GM15510 (cell line): Measurements from ENCODE around the gene KRT84.

Experiments used
- POLR2A ChIP-seq: IDR thresholded peaks from 3 replicates; pipeline ENCODE4 v1.6.1; 2011; ENCODE audit warnings: borderline replicate concordance; ENCODE audit not compliant: insufficient read length; ENCODE audit errors: extremely low read depth

The KRT84 gene

DNA sequence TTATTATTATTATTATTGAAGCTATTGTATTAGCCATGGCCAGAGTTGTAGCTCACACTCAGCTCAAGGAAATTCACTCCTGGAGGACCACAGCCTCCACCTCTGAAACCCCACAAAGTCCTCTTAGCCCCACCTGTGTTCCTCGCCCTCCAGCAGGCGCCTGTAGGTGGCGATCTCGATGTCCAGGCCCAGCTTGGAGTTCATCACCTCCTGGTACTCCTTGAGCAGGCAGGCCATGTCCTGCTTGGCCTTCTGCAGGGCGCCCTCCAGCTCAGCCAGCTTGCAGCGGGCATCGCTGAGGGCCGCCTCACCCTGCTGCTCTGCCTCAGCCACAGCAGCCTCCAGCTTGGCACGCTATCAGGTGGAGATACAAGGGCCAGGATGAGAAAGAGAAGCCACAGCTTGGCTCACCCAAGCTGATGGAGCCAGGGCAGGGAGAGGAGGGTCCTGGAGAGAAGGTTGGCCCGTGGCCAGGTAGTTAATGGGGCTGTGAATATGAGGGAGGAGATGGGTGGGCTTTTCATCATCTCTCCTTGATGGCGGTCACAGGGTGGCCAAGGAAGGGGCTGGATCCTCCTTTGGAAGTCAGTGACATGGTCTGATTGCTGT lies 23.2 kb downstream of the KRT84 start:
- TF ChIP-seq POLR2A = no peak

DNA sequence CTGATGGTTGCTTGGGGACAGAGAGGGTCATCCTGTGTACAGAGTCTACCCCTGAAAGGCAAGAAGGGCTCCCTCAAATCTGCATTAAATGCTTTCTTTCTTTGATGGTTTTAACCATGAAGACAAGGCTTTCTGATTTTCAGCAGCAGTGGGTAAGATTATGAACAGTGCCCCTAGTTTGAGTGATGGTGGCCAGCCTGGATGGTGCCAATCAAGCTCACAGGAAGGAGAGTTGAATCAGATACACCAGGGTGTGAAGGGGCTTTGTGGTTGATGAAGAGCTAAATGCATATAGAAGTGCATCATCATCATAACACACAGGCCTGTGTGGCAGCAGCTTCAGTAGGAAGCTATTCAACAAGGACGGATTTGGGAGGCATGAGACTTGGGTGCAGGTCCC lies 23.9 kb downstream of the KRT84 start:
- no peak for TF ChIP-seq POLR2A

DNA sequence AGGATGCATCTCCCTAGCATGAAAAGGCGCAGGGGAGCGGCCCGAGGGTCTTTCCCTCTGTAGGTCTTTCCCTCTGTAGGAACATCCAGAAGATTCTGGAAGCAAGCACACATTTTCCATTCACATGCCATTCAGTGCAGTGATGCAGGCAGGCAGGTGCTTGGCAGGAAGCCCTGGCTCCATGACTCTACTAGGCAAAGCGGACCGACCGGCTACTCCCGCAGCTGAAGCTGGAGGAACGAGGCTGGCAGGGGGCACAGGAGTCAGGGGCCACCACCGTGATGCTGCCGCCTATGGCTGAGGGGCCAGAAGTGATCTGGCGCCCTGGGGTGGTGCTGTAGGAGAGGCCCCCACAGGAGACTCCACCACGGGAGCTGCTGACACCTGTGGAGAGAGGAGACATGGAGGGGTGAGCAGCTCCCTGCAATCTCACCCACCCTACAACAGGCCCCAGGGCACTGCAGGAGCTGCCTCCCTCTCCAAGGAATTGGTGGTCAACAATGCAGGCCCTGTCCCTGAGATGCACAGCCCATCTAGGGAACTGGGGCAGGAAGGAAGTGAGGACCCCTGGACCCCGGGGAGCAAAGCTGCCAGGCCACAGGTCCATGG lies 24.7 kb downstream of the KRT84 start:
- TF ChIP-seq POLR2A = no peak

DNA sequence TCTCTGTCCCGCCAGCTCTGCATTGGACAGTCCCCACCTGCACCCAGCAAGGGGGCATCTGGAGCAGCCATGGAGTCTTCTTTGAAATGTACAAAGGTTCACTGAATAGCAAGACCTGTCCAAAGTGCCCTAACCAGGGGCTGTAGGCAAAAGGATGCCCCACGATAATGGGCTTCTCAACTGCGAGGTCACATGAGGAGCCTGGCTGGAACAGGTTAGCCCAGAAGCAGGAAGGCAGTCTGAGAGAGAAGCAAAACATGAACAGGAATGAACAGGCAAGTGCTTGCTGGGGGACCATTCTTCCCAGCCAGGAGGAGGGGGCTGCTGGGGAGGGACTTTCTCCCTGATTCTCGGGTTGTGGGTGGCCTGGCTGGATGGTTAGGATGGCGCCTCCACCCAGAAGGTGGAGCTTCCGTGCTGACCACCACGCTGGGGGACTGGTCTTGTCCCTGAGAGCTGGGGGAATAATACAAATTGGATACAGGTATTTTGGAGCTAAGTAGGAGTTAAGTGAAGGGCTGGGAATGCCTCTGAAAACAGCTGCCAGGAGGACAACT lies 25.3 kb downstream of the KRT84 start:
- no peak for TF ChIP-seq POLR2A

DNA sequence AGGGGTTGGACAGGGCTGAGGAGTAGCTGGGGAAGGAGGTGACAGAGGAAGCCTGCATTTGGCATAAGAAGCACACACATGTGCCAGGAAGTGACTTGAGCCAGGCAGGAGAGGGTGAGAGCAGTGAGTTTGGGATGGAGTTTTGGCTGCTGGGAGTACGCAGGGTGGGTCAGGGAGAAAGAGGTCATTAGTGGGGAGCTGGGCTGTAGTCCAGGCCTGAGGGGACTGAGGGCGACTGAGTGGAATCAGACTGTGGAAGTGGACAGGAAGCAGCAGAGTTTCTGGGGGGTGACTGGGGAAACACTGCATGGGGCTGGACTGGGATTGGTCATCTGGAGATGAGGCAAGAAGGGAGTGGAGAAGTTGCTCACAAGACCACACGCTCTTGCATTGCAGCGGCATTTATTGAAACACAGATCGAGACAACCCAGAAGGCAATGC lies 25.8 kb downstream of the KRT84 start:
- no peak for TF ChIP-seq POLR2A

DNA sequence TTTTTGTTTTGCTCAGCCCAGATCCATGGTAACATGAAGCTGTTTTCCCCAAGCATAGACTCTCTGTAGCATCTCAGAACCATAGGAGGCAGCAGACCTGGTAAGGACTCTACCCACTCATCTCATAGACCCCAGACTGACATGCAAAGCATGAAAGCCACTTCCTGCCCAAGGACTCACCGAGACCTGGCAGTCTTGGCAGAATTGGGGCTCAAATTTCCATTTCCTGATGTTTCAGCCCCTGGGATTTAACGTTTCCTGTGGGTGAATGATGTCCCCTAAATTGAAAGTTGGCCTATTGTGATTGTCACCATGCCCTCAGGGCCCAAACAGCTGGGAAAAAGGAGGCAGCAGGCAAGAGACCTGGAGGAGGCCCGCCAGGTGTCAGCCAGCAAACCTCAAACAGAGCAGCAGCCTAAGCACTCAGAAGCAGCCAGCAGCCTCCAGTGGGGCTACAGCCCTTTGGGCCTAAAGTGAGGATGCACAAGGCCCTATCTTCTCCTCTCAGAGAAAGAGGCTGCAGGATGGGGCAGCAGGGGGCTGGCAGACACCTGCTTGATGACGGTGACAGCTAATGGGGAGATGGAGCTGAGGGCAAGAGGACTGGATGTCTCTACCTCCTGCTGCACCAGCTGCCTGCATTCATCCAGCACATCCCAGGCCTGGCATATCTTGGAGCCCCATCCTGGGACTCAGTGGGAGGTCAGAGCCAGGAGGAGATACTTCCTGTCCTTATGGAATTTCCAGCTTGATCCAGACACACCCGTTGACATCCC lies 26.7 kb downstream of the KRT84 start:
- TF ChIP-seq POLR2A = no peak

DNA sequence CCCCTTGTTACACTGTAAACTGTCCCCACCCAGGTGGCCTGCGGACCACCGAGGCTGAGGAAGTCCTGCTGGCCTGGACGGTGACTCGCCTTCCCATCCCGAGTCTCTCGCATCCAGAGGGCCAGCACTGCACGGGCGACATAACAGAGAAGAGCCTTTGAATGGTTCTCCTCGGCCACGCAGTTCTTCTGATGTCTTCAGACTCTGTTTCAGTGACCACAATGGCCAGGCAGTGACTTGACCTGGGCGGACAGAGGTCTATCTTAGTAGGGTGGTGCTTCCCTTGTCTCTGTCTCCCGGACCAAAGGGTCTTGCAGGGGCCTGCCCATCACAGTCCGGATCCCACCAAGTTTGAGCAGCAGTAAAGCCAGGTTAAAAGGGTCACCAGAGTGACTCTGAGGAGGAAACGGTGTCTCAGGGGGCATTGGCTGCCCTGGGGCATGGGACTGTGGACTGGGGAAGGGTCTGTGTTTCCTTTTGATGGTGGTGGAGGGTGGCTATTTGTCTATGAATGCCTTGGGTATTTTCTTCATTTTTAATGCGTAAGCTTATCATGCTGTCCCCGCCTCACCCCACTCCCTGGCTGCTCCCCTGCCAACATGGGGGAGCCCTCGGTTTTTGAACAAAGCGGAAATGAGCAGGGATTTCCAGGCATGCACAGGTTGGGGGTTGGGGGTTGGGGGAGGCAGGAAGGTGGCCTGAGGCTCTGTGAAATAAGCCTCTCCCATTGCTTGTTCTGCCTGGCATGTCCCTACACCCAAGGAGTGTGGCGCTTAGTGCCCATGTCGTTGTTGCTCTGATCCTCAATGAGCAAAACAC lies 28.5 kb downstream of the KRT84 start:
- no peak for TF ChIP-seq POLR2A

DNA sequence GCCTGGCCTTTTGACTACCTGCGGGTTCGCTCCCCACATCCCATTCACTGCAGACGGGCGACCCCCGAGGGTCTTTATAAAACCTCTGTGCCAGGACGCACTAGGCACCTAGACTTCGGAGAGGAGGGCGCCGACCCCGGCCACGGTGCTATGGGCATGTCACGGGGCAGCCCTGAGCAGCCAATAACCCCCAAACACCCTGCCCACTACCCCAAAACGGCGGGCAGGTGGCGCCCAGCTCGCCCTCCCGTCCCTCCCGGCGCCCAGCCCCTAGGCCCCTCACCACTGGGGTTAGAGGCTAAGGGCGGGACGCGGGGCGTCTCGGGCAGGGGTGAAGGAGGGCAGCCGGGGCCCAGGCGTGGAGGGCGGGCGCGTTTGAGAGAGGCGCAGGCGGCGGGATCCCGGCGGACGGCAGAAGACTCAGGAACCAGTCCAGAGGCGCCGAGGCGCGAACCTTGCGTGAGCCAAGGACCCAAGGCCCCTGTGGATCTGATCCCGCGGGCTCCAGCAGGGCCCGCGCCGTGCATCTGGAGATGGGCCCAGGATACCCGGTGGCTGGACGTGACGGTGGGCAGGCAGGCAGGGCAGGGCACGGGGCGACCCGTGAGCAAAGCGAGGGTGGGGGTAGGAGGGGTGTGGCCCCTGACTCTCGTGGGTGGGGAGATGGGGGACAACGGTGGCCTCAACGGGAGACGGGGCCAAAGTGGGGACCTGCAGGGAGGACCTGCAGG lies 29.3 kb downstream of the KRT84 start:
- TF ChIP-seq POLR2A = no peak

DNA sequence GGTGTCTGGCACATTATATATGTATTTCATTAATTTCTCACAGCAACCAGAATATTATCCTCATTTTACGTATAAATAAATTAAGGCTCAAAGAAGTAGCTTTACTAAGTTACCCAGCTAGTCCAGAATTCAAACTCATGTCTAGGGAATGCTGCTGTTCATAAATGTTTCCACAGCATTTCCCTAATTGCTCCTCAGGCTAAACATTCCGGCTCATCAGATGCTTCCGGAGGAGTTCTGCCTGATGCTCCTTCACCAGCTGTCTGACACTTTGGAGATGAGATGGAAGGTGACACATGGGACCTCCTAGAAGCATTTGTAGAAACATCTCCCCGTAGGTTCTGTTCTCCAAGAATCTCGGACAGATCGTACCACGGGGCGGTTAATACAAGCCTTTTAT lies 30.3 kb downstream of the KRT84 start:
- no peak for TF ChIP-seq POLR2A

DNA sequence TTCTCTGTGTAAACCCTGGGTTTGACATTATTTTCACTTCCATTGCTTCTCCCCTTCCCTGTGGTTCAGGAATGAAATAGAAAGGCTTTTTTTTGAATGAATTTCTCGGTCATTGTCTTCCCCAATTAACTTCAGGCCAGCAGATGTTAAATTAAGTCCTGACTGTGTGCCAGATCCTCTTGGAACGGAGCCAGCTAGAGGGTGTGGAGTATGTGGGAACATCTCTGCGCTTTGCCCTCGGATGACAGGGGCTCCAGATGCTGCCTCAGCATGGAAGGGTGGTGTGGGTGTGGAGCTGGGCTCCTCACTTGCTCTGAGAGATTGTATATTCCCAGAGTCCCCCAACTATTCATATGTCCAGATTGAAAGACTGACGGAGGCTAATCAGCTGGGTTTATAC lies 31.3 kb downstream of the KRT84 start:
- TF ChIP-seq POLR2A = no peak

DNA sequence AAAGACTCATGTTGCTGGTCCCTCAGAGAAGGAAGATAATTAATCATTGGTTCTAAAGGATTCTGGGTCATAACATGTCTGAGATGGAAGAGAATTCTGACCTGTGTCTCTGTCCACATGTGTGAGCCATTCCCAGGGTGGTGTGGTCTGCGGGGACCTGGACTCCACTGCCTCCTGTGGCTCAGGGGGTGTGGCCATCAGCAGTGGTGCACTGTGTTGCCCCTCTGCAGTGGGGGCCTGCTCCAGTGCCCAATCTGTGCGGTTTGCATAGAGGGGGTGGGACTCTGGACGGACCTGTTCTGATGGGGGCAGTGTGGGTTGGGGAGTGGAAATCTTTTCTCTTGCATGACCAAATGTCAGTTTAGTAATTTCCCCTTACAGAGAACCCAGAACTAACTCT lies 31.7 kb downstream of the KRT84 start:
- no peak for TF ChIP-seq POLR2A

DNA sequence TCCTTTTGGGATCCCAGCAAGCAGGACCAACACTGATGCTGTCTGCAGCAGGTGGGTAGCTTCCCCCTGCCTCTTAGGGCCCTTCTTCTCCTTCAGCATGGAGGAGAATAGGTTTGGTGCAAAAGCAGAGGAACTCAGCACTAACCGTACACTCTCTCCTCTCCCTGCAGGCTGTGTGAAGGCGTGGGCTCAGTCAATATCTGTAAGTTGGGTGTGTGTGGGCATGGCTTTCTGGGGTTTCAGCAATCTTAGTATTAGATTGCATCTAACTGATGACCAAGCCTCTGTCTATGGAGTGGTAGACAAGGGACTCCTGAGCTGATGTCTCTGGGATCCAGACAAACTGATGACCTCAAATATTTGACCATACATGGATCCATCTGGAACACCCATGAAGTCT lies 32.5 kb downstream of the KRT84 start:
- no peak for TF ChIP-seq POLR2A

DNA sequence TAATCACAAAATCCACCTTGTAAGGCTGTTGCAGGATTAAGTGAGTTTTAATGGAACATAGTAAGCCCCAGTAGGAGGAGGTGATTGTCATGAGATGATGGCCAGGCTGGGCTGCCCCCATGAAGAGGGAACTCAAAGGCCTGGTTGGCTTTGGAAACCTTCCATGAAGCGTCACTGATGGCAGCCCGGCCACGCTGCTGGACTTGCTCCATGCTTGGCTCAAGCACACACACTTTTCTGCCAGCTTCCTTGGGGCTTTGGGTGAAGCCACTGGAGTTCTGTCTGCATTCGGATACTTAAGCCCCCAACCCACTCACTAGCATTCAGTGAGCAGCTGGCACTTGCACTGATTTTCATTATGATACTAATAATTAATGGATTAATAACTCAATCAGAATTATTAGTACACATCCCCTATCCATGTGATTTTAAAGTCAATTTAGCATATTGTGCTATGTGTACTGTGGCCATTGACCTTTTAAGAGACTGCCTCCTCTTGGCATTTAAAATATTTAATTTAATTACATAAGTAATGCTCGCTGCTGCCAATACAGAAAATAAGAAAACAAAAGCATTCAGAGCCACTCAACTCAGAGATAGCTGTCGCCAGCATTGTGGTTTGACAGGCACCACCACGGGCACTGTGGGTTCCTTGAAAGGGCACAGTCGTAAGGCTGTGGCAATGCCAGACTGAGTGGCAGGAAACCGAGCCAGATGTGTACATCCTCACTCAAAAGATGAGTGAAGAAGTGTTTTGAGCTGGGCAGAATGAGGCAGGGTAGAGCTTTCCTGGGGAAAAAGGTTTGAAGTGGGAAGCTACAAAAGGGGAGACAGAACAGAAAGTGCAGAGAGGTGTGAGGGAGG lies 34.0 kb downstream of the KRT84 start:
- no peak for TF ChIP-seq POLR2A

DNA sequence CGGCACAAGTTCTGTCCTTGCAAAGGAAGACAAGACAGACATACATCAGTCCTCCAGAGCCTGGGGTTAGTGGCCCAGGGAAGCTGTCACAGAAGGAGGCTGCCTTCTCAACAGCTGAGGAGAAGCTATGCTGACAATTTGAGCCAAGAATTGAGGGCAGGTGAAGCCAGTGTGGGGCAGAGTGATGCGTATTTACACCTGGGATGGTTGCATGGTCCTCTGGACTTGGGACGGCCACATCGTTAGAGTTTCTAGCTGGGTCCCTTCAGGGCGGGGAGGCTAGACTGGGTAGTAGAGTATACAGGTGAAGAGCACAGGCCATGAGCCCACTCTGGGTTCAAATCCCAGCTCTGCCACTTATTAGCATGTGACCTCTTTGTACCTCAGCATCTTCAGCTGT lies 34.7 kb downstream of the KRT84 start:
- no peak for TF ChIP-seq POLR2A

DNA sequence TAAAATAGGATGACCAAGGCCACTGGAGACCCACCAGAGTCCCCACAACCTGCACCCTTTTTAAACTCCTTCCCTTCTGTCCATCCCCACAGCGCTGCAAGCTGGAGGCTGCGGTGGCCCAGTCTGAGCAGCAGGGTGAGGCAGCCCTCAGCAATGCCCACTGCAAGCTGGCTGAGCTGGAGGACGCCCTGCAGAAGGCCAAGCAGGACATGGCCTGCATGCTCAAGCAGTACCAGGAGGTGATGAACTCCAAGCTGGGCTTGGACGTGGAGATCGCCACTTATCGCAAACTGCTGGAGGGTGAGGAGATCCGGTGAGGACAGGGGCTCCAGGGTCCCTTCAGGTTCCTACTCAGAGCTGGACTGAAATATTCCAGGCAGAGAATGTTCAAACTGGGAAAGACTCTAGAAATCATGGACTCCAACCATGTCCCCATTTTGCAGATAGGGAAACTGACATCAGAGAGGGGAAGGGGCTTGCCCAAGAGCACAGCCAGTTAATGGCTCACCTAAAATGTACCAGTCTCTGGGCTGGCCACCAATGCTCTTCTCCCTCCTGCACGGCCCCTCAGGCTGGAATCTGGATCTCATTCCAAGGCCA lies 35.3 kb downstream of the KRT84 start:
- no peak for TF ChIP-seq POLR2A
